ENCODE results near the gene ARHGAP21. TPM values are rescaled to one million over a fixed set of nuclear protein-coding genes. Genes with fewer than 3 reads are reported as not detected.

Gene ARHGAP21
- total and polyA plus RNA-seq, 12 donors = 23.0 to 52.3 (median 39.9) TPM

DNA sequence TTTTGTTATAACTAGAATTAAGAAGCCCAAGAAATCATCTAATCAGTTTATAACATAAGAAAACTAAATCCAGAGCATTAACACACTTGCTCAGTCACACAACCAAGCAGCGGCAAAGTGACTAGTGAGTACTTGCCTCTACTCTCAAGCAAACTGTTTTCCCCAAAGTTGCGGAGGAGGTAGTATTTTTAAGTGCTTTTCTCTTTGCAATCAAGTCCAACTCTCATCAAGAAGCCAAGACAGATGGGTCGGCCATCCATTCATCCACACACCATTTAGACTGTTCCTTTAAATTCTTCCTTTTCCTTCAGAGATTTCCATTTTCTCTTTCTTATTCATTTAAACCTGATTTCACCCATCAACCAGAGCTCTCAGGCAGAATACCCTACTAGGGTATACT is 25.4 kb downstream of the ARHGAP21 start:
- 94 to 98% methylated on average over 3 of the region's 3 CpGs for WGBS, 2 donors
- H3K4me3 ChIP-seq = no peak overlapping the region
- ATAC-seq (no peak), DNase-seq (no peak)
- H3K27ac ChIP-seq = no peak overlapping the region
- H3K4me1 ChIP-seq = peaks cover 6 to 79% (median 69%) of the 10 kb centered on the region in 9 donors
- TF ChIP-seq, protein P1, sequence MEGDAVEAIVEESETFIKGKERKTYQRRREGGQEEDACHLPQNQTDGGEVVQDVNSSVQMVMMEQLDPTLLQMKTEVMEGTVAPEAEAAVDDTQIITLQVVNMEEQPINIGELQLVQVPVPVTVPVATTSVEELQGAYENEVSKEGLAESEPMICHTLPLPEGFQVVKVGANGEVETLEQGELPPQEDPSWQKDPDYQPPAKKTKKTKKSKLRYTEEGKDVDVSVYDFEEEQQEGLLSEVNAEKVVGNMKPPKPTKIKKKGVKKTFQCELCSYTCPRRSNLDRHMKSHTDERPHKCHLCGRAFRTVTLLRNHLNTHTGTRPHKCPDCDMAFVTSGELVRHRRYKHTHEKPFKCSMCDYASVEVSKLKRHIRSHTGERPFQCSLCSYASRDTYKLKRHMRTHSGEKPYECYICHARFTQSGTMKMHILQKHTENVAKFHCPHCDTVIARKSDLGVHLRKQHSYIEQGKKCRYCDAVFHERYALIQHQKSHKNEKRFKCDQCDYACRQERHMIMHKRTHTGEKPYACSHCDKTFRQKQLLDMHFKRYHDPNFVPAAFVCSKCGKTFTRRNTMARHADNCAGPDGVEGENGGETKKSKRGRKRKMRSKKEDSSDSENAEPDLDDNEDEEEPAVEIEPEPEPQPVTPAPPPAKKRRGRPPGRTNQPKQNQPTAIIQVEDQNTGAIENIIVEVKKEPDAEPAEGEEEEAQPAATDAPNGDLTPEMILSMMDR (IDR thresholded peaks at IDR 0.05) = no peak
- intact Hi-C loops (cut with DNase I) = no loop called here
- H3K27me3 ChIP-seq = no peaks in the 10 kb centered on the region
- H3K36me3 ChIP-seq = peaks cover 0 to 4% (median 0%) of the 10 kb centered on the region in 9 donors
- no peaks in the 10 kb centered on the region for H3K9me3 ChIP-seq

DNA sequence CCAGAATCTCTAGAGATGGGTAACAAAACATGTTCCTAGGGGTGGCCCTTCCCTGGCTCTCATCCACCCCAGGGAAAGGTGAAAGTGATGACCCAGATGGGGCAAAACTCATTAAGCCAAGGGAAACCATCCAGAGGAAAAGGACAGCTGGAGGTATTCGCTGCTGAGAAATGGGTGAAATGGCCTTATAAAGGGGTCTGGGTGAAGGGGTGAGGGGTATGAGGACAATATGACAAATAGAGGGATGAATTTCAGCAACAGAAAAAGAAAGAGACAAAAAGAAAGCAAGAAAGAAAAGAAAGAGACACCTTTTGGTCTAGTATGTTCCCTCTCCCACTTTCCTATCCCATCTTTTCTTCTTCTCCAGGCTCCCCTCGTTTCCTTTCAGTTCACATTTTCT is 26.6 kb downstream of the ARHGAP21 start:
- TF ChIP-seq, protein P1 (IDR thresholded peaks at IDR 0.05) = no peak
- 96 to 100% methylated on average over 2 of the region's 2 CpGs for WGBS, 2 donors
- no peaks in the 10 kb centered on the region for H3K9me3 ChIP-seq
- H3K27ac ChIP-seq = peak overlapping the region in 1 of 10 donors; percentile 18
- intact Hi-C loops (cut with DNase I) = no loop called here
- H3K36me3 ChIP-seq = peaks cover 0 to 4% (median 0%) of the 10 kb centered on the region in 9 donors
- H3K27me3 ChIP-seq = no peaks in the 10 kb centered on the region
- no peak overlapping the region for H3K4me3 ChIP-seq
- H3K4me1 ChIP-seq = peaks cover 6 to 75% (median 63%) of the 10 kb centered on the region in 9 donors
- DNase-seq = no peak
- ATAC-seq = no peak

DNA sequence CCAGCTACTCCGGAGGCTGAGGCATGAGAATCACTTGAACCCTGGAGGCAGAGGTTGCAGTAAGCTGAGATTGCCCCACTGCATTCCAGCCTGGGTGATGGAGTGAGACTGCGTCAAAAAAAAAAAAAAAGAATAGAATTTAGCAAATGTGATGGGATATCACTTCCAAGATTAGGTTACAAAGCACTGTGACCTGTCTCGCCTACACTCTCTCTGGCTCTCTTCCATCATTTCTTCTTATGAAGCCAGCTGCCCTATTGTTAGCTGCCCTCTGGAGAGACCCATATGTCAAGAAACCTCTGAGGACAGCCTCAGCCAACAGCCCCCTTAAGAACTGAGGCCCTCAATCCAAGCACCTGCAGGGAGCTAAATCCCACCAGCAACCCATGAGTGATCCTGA is 28.2 kb downstream of the ARHGAP21 start:
- H3K27me3 ChIP-seq = no peaks in the 10 kb centered on the region
- peak overlapping the region in 5 of 10 donors; percentile 5 to 43 (median 9) for H3K27ac ChIP-seq
- H3K4me3 ChIP-seq = no peak overlapping the region
- DNase-seq (no peak), ATAC-seq (peak in 7 of 8 donors; percentile 49 to 82 (median 66))
- intact Hi-C loops (cut with DNase I) = no loop called here
- WGBS, 2 donors = 56 to 59% methylated on average over 3 of the region's 3 CpGs
- H3K36me3 ChIP-seq = peaks cover 0 to 4% (median 0%) of the 10 kb centered on the region in 9 donors
- TF ChIP-seq, protein P1 (IDR thresholded peaks at IDR 0.05) = no peak
- H3K4me1 ChIP-seq = peaks cover 6 to 70% (median 61%) of the 10 kb centered on the region in 9 donors
- H3K9me3 ChIP-seq = no peaks in the 10 kb centered on the region

DNA sequence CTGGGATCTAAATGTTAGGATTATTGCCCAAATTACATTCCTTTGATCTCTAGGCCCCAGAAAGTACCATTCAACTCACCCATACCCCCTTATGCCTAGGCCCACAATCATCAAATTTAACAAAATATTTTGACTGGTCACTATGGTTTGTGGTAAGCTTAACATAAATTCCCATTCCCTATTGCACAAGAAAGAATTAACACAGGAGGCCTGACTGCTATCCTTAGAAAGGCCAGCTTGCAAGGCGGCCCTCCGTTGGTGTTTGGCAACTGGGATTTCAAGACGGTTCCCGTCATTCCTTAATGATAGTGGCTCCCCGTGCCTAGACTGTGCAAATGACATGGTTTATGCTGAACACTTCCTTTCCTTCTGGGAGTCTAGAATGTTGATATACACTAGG is 29.6 kb downstream of the ARHGAP21 start:
- Histone ChIP-seq H3K4me3 (no peak overlapping the region), H3K36me3 (peaks cover 0 to 4% (median 0%) of the 10 kb centered on the region in 9 donors), H3K27me3 (no peaks in the 10 kb centered on the region), H3K27ac (no peak overlapping the region), H3K4me1 (peaks cover 3 to 66% (median 47%) of the 10 kb centered on the region in 9 donors), H3K9me3 (no peaks in the 10 kb centered on the region)
- DNase-seq (no peak), ATAC-seq (no peak)
- intact Hi-C loops (cut with DNase I) = no loop called here
- 94 to 95% methylated on average over 5 of the region's 5 CpGs for WGBS, 2 donors
- TF ChIP-seq, protein P1 (IDR thresholded peaks at IDR 0.05) = no peak
